Measurements from ENCODE around the gene HDAC7. TPM values are rescaled to one million over a fixed set of nuclear protein-coding genes. Genes with fewer than 3 reads are reported as not detected.

Gene HDAC7
- total and polyA plus RNA-seq, 2 of the 13 experiments (the other 11 are each of a cell fraction or from before 2014, with no cell fraction given): 4.6 to 10.8 TPM

DNA sequence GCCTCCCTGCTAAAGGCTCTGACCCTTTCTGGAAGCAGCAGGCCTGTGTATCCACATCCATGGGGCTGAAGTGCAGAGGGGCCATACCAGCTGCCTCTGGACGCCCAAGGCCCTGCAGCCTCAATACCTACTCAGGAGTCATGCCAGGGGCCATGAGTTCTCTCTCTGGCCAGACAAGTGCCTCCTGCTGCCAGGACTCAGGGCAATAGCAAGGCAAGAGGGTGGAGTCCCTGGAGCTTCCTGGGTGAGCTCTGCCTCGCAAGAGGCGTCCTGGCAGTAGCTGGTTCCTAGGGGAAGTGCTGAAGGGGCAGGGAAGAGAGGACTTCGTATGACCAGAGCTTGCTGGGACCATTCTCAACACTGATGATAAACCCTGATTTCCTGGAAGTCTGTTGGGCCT lies 83.5 kb downstream of the HDAC7 start (continued):
- TF ChIP-seq HNRNPH1 (optimal IDR thresholded peaks at IDR 0.05; ENCODE audit: low read depth, low read length) (no peak), ZNF891 (CRISPR knock-in tag; IDR thresholded peaks at IDR 0.05) (no peak)

- H3K27me3 ChIP-seq (ENCODE audit: control insufficient read depth in 1 of 2, insufficient read depth in 2 of 2, low read length in 2 of 2): peaks cover 10 to 29% of the 10 kb centered on the region in 2 experiments
- no peaks in the 10 kb centered on the region for H3K79me2 ChIP-seq (ENCODE audit: insufficient read depth, low read length)
- ChIA-PET CTCF (ENCODE audit: low intra/inter-chr PET ratio, low total read pairs) (no interaction called here), POLR2A (interaction anchor here (1.4 kb wide), 1 partner anchor 30 kb away, joined by 6 read pairs; the partner anchor contains the start of gene RPAP3)
- H3K9ac ChIP-seq (ENCODE audit: insufficient read depth, low read depth, low read length): no peak overlapping the region
- H3K4me3 ChIP-seq (replicated peaks in 1 of 3; ENCODE audit: insufficient read depth in 1 of 3, low read depth in 2 of 3, low read length in 3 of 3): no peak overlapping the region
- ATAC-seq: no peak
- H3K27ac ChIP-seq (ENCODE audit: extremely low read length, insufficient read depth, low read length): no peak overlapping the region
- TF ChIP-seq MAFF (IDR thresholded peaks at IDR 0.05; ENCODE audit: low read depth, low read length): no peak
- no peak overlapping the region for H2AFZ ChIP-seq (ENCODE audit: low read length)
- no TSS peak for BruUV-seq (replicated peaks)
- WGBS (ENCODE audit: low lambda C conversion rate): 32% methylated on average over 5 of the region's 11 CpGs
- in situ Hi-C loops (cut with HindIII; ENCODE audit: extremely low pct_ligation_motif_present, low pct_unique_long_range_greater_than_20kb): no loop called here
- H3K36me3 ChIP-seq (replicated peaks in 1 of 2; ENCODE audit: control insufficient read depth in 1 of 2, insufficient read depth in 2 of 2, low read length in 2 of 2): no peaks in the 10 kb centered on the region
- no peaks in the 10 kb centered on the region for H4K20me1 ChIP-seq (ENCODE audit: insufficient read depth, low read length)
- intact Hi-C loops (cut with micrococcal nuclease; ENCODE audit: unreplicated experiment): no loop called here
- H3K4me2 ChIP-seq (ENCODE audit: low read depth, low read length): no peak overlapping the region
- H3K9me3 ChIP-seq (ENCODE audit: low read length): no peaks in the 10 kb centered on the region
- no peak for DNase-seq (ENCODE audit: low spot score)
- peaks cover 24% of the 10 kb centered on the region for H3K4me1 ChIP-seq (ENCODE audit: insufficient read depth, low read length)
- FAIRE-seq: no peak
Measured at GRCh38 chr12:47735649-47736048, 84.1 kb downstream of the HDAC7 start.

DNA sequence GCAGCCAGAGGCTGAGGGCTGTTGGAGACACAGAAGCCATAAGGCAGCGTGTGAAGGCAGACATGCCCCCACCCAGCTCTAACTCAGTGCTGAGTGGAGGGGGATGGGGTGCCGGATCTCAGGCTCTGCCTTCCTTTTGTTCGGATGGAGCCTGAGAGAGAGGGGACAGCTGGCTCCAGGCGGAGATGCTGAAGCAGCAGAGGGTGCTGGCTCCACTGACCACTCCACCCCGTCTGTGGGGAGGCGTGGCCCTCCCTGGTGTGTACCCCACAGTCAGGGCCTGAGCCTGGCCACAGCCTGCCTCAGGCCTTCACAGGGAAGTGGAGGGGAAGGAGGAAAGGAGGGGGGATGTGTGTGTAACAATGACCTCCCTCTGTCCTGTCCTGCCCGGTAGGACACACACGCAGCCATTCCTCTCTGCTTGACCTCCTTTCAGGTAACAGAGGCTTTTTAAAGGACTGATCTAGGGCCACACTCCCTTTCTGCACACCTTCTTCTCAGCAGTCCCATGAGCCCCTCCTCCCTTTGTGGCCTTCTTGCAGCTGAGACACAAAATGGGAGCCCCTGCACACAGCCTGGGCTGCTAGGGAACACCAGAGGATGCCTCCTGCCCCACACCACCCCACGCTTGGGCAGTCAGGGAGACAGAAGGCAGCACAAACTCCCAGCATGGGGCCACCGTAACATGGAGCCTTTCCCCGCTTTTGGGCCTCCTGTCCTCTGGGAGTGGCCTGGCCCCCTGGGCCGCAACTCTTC lies 84.8 kb downstream of the HDAC7 start:
- Histone ChIP-seq H3K27me3 (ENCODE audit: control insufficient read depth in 1 of 2, insufficient read depth in 2 of 2, low read length in 2 of 2) (peaks cover 10 to 24% of the 10 kb centered on the region in 2 experiments), H3K9ac (ENCODE audit: insufficient read depth, low read depth, low read length) (no peak overlapping the region), H2AFZ (ENCODE audit: low read length) (no peak overlapping the region), H3K4me1 (ENCODE audit: insufficient read depth, low read length) (peaks cover 16% of the 10 kb centered on the region), H3K27ac (ENCODE audit: extremely low read length, insufficient read depth, low read length) (no peak overlapping the region), H4K20me1 (ENCODE audit: insufficient read depth, low read length) (no peaks in the 10 kb centered on the region), H3K9me3 (ENCODE audit: low read length) (no peaks in the 10 kb centered on the region), H3K4me2 (ENCODE audit: low read depth, low read length) (no peak overlapping the region), H3K79me2 (ENCODE audit: insufficient read depth, low read length) (no peaks in the 10 kb centered on the region), H3K36me3 (replicated peaks in 1 of 2; ENCODE audit: control insufficient read depth in 1 of 2, insufficient read depth in 2 of 2, low read length in 2 of 2) (no peaks in the 10 kb centered on the region), H3K4me3 (replicated peaks in 1 of 3; ENCODE audit: insufficient read depth in 1 of 3, low read depth in 2 of 3, low read length in 3 of 3) (no peak overlapping the region)
- in situ Hi-C loops (cut with HindIII; ENCODE audit: extremely low pct_ligation_motif_present, low pct_unique_long_range_greater_than_20kb) (no loop called here), intact Hi-C loops (cut with micrococcal nuclease; ENCODE audit: unreplicated experiment) (no loop called here)
- CTCF ChIA-PET (ENCODE audit: low intra/inter-chr PET ratio, low total read pairs): no interaction called here
- ATAC-seq (no peak), FAIRE-seq (no peak), DNase-seq (ENCODE audit: low spot score) (no peak)
- no TSS peak for BruUV-seq (replicated peaks)
- 41% methylated on average over 11 of the region's 12 CpGs for WGBS (ENCODE audit: low lambda C conversion rate)
- POLR2A ChIA-PET: no interaction called here
- TF ChIP-seq PAWR (CRISPR knock-in tag; IDR thresholded peaks at IDR 0.05; ENCODE audit: borderline replicate concordance): no peak
- TF ChIP-seq KLF11 (CRISPR knock-in tag; IDR thresholded peaks at IDR 0.05): no peak
- TF ChIP-seq ZNF660 (CRISPR knock-in tag; IDR thresholded peaks at IDR 0.05; ENCODE audit: borderline replicate concordance, low read depth): no peak
- no peak for TF ChIP-seq ZNF589 (CRISPR knock-in tag; conservative IDR thresholded peaks at IDR 0.05)
- no peak for TF ChIP-seq RELA (CRISPR knock-in tag; IDR thresholded peaks at IDR 0.05)
- no peak for TF ChIP-seq ZBTB46 (CRISPR knock-in tag; IDR thresholded peaks at IDR 0.05; ENCODE audit: borderline replicate concordance)
- no peak for TF ChIP-seq ZNF549 (CRISPR knock-in tag; IDR thresholded peaks at IDR 0.05)
- no peak for TF ChIP-seq MBNL3 (CRISPR knock-in tag; conservative IDR thresholded peaks at IDR 0.05)
- no peak for TF ChIP-seq DMAP1 (CRISPR knock-in tag; IDR thresholded peaks at IDR 0.05)
- no peak for TF ChIP-seq ZNF776 (CRISPR knock-in tag; IDR thresholded peaks at IDR 0.05)
- no peak for TF ChIP-seq TCF12 (IDR thresholded peaks at IDR 0.05)
- no peak for TF ChIP-seq TCF12 (CRISPR knock-in tag; IDR thresholded peaks at IDR 0.05)

All from HepG2 (cell line).